ENCODE results near the gene LRP1.
A peak's percentile ranks its signal among the peaks of the same experiment; 100 is the strongest.

The LRP1 gene

GRCh38 chr12:57223191-57224165, 95.2 kb downstream of the LRP1 start:
- no peak for TF ChIP-seq CTCF (IDR thresholded peaks at IDR 0.05)

- TF ChIP-seq CTCF (IDR thresholded peaks at IDR 0.05) = no peak
These were observed 96.1 kb downstream of the LRP1 start for GRCh38 chr12:57224278-57224972.

- TF ChIP-seq CTCF (IDR thresholded peaks at IDR 0.05) = peak; percentile 21; the same call in 1 of the 2 replicates
These were observed 96.8 kb downstream of the LRP1 start for GRCh38 chr12:57224973-57225679.

- no peak for TF ChIP-seq CTCF (IDR thresholded peaks at IDR 0.05)
These were observed 97.5 kb downstream of the LRP1 start for GRCh38 chr12:57225680-57226210.

GRCh38 chr12:57226588-57227314, 98.5 kb downstream of the LRP1 start:
- no peak for TF ChIP-seq CTCF (IDR thresholded peaks at IDR 0.05)

GRCh38 chr12:57227315-57228115, 99.2 kb downstream of the LRP1 start:
- TF ChIP-seq CTCF (IDR thresholded peaks at IDR 0.05) = no peak

Data from LNCAP (cell line).